ENCODE data around the gene CHMP4B.
A peak's percentile ranks its signal among the peaks of the same experiment; 100 is the strongest.

The CHMP4B gene, protein sequence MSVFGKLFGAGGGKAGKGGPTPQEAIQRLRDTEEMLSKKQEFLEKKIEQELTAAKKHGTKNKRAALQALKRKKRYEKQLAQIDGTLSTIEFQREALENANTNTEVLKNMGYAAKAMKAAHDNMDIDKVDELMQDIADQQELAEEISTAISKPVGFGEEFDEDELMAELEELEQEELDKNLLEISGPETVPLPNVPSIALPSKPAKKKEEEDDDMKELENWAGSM

GRCh38 chr20:33810885-33811775 is at the start of gene CHMP4B:
TSS of gene CHMP4B (plus strand) at chr20:33811348. CDS start at chr20:33811469, 121 bp downstream.
- peak; percentile 97 to 98 for DNase-seq

- no peak for DNase-seq
These were observed 49.4 kb upstream of the CHMP4B start for GRCh38 chr20:33761698-33762250.

- no peak for DNase-seq
These were observed 46.0 kb upstream of the CHMP4B start for GRCh38 chr20:33765099-33765498.

- DNase-seq: no peak
These were observed 45.6 kb upstream of the CHMP4B start for GRCh38 chr20:33765592-33765991.

GRCh38 chr20:33766686-33767085 is 44.5 kb upstream of the CHMP4B start:
- no peak for DNase-seq

DNA sequence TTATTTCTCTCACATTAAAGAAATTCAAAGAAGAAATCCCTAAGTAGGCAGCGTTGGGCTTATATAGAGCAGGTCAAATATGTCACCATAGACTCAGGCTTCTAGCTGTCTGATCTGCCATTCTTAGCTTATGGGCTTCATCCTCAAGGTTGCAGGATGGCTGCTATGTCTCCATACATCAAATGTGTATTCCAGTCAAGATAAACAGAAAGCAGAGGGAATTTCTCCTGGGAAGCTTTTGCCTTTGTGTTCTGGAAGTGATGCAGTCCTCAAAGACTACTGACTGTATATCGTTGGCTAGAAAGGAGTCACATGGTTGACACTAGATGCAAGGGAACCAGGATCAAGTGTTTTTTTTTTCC is 43.4 kb upstream of the CHMP4B start:
- no peak for DNase-seq

GRCh38 chr20:33769043-33769442 is 42.1 kb upstream of the CHMP4B start:
- DNase-seq: no peak

- DNase-seq: no peak
These were observed 41.1 kb upstream of the CHMP4B start for GRCh38 chr20:33770005-33770404.

DNA sequence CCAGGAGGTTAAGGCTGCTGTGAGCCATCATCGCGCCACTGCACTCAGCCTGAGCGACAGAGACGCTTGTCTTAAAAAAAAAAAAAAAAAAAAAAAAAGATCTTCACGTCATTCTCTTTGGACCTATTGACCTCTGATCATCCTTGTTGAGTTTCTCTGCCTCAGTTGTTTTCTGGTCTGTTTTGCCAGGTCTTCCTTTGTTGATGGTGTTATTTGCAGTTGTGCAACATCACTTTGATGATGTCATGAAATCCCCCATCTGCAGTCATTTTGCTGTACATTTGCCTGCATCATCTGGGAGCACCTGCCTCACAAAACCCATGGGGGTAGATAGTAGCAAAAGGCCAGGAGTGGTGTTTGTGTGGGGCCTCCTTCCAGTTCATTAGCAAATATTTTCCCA is 39.2 kb upstream of the CHMP4B start:
- no peak for DNase-seq

DNA sequence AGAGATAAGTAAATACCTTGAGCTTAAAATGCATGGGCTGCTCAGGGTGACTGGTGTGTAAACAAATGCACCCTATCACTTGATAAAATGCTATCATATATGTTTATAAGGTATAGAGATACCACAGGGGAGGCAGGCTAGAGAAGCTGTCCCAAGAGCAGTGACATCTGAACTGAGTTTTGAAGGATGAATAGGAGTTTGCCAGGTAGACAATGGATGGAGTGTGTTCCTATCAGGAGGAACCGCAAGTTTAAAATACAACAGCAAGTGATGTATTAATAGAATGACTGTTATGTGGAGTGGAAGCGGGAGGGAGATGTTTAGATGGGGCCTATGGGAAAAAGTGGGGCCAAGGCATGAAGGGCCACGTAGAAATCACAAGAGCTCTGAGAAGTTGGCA is 38.7 kb upstream of the CHMP4B start:
- DNase-seq: no peak

DNA sequence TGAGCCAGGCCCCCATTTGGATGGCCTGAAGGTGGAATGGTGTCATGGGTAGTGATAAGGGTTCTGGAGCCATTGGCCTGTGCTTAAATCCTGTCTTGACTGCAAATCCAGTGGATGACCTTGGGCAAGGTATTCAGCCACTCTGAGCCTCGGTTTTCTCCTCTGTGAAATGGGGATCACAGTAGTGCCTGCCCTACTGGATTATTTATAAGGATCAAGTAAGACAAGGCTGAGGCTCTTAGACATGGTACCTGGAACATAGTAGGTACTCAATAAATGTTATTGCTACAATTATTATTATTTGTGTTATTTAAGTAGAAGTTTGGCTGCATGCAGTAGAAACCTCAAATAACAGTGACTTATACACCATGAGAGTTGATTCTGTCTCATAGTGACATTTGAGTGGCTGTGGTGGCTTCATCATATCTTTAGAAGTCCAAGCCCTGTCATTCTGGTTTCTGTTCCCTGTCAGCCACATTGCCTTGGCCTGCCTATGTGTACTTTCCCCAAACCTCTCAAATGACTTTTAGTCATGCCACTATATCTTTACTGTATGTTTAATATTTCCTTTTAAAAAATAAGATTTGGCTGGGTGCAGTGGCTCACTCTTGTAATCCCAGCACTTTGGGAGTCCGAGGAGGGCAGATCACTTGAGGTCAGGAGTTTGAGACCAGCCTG is 37.6 kb upstream of the CHMP4B start:
- peak; percentile 46 to 83 for DNase-seq

DNA sequence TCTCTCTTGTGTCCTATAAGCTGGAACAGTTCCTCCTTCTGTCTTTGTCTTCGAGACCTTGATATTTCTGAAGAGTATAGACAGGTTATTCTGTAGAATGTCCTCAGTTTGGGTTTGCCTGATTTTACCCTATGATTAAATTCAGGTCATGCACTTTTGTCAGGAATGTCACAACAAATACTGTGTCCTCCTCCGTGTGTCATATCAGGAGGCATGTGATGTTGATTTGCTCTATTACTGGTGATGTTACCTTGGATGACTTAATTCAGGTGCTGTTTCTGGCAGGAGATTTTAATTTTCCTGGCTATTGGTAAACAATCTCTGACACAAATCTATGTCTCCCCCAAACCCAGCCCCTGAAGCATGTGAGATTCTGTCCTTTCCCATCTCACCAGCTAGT is 33.3 kb upstream of the CHMP4B start:
- no peak for DNase-seq

DNA sequence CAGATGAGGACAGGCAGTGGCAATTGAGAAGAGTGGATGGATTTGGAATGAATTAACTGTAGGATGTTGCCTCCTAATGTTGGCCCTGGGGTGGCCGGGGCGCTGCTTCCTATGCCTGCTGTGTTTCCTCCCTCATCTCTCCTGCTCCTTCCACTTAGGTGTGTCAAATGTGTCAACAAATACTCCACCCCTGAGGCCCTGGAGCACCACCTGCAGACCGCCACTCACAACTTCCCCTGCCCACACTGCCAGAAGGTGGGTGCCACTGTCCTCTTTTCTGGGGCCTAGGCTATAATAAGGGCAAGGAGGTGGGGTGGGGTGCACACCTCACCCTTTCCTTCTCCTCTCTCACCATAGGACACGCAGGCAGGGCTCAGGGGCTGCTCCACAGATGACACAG is 30.0 kb upstream of the CHMP4B start:
- DNase-seq: no peak

GRCh38 chr20:33781945-33782344 is 29.2 kb upstream of the CHMP4B start:
- no peak for DNase-seq

- no peak for DNase-seq
These were observed 27.9 kb upstream of the CHMP4B start for GRCh38 chr20:33783256-33783655.

DNA sequence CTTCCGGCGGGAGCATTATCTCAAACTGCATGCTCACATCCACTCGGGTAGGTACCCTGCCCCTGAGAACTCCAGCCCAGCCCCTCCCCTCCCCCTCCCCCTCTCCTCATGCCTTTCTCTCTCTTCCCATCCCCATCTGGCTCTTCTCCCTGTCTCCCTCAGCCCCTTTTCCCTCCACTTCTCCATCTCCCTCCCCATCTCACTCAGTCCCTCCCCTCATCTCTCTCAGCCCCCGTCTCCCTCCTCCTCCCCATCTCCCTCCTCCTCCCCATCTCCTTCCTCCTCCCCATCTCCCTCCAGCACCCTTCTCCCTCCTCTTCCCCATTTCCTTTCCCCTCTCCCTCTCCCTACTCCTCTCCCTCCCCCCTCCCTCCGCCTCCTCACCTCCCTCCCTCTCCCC is 27.3 kb upstream of the CHMP4B start:
- no peak for DNase-seq

- no peak for DNase-seq
These were observed 26.9 kb upstream of the CHMP4B start for GRCh38 chr20:33784225-33784624.

- DNase-seq: no peak
These were observed 25.6 kb upstream of the CHMP4B start for GRCh38 chr20:33785503-33785902.

- no peak for DNase-seq
These were observed 23.8 kb upstream of the CHMP4B start for GRCh38 chr20:33787253-33787891.

- DNase-seq: no peak
These were observed 22.6 kb upstream of the CHMP4B start for GRCh38 chr20:33788351-33789049.

- no peak for DNase-seq
These were observed 21.9 kb upstream of the CHMP4B start for GRCh38 chr20:33789109-33789857.

DNA sequence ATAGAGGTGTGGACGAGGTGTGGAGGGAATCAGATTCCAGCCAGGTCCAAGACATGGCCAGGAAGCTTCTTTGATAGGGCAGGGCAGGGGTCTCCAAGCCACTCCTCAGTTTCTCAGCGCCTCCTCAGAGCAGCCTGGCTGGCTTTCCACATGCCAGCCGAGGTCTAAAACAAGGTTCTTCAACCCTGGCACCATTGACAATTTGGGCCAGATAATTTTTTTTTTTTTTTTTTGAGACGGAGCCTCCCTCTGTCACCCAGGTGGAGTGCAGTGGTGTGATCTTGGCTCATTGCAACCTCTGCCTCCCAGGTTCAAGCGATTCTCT is 21.3 kb upstream of the CHMP4B start:
- no peak for DNase-seq
